ENCODE measurements around the gene OOEP. TPM values are rescaled to one million over a fixed set of nuclear protein-coding genes. Genes with fewer than 3 reads are reported as not detected.

Gene OOEP
- total RNA-seq, 1 experiment from 2014 or later = not detected

DNA sequence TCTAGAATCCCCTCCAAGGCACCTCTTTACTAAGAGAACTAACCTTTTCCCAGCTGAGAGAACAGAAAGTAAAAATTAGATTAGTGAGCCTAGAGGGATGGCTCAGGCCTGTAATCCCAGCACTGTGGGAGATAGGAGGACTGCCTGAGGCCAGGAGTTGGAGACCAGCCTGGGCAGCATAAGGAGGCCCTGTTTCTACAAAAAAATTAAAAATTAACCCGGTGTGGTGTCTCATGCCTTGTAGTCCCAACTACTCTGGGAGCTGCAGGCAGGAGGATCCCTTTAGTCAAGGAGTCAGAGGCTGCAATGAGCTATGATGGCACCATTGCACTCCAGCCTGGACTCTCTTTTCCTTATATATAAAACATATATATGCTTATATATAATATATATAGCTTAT lies 5.5 kb upstream of the OOEP start:
- no peaks in the 10 kb centered on the region for H3K9me2 ChIP-seq (ENCODE audit: insufficient read depth)
- no peak overlapping the region for H3K27ac ChIP-seq (ENCODE audit: low read depth, low read length)
- H3K4me2 ChIP-seq (ENCODE audit: low read length) = no peak overlapping the region
- no peaks in the 10 kb centered on the region for H4K20me1 ChIP-seq (ENCODE audit: insufficient read depth)
- H3K4me1 ChIP-seq (ENCODE audit: control insufficient read depth in 1 of 2, insufficient read depth in 2 of 2, low read length in 2 of 2) = no peaks in the 10 kb centered on the region
- no peaks in the 10 kb centered on the region for H3K27me3 ChIP-seq (ENCODE audit: insufficient read depth, low read length)
- no peak overlapping the region for H2AFZ ChIP-seq (ENCODE audit: low read depth, low read length, poor library complexity, severe bottlenecking)
- H3K9me3 ChIP-seq (ENCODE audit: control insufficient read depth in 1 of 2, insufficient read depth in 1 of 2, low read depth in 1 of 2, low read length in 2 of 2) = no peaks in the 10 kb centered on the region
- no peaks in the 10 kb centered on the region for H3K79me2 ChIP-seq (ENCODE audit: insufficient read depth, low read length)
- ChIA-PET CTCF (no interaction called here), RAD21 (ENCODE audit: low non-redundant PET in 1 of 2, low total read pairs in 2 of 2, uncharacterized antibody in 2 of 2, unreplicated experiment in 2 of 2) (no interaction called here), POLR2A (interaction anchor here (1.0 kb wide), 1 partner anchor 9 kb away, joined by 3 read pairs; no protein-coding TSS in a partner anchor)
- no peak overlapping the region for H3K4me3 ChIP-seq (replicated peaks in 1 of 2; ENCODE audit: low read depth in 1 of 2, low read length in 2 of 2)
- no peak overlapping the region for H3K9ac ChIP-seq (ENCODE audit: low read length)
- no peaks in the 10 kb centered on the region for H3K36me3 ChIP-seq (ENCODE audit: control insufficient read depth in 1 of 2, insufficient read depth in 2 of 2, low read length in 2 of 2)
- BruUV-seq (replicated peaks) = no TSS peak
- TF ChIP-seq CBX3 (IDR thresholded peaks at IDR 0.05; ENCODE audit: low read depth) (no peak), ZFX (IDR thresholded peaks at IDR 0.05) (no peak), SIN3A (IDR thresholded peaks at IDR 0.05; ENCODE audit: low read depth) (no peak), REST (IDR thresholded peaks at IDR 0.05; ENCODE audit: low read depth) (no peak), SP1 (IDR thresholded peaks at IDR 0.05; ENCODE audit: low read depth) (no peak), EZH2phosphoT487 (IDR thresholded peaks at IDR 0.05; ENCODE audit: borderline replicate concordance) (no peak), SRF (IDR thresholded peaks at IDR 0.05; ENCODE audit: low read depth) (no peak), JUND (IDR thresholded peaks at IDR 0.05) (no peak), EZH2 (IDR thresholded peaks at IDR 0.05) (no peak), ZNF274 (IDR thresholded peaks at IDR 0.05; ENCODE audit: low read depth, low read length) (no peak), POLR2A (IDR thresholded peaks at IDR 0.05; ENCODE audit: borderline replicate concordance, extremely low read depth, insufficient read depth, insufficient read length) (no peak), MAX (IDR thresholded peaks at IDR 0.05) (no peak), EGR1 (IDR thresholded peaks at IDR 0.05; ENCODE audit: low read depth) (no peak), FOSL1 (IDR thresholded peaks at IDR 0.05; ENCODE audit: low read depth) (no peak), CEBPB (IDR thresholded peaks at IDR 0.05; ENCODE audit: low read depth) (no peak), TCF7L2 (IDR thresholded peaks at IDR 0.05; ENCODE audit: borderline replicate concordance, extremely low read depth, insufficient read depth, insufficient read length) (no peak), RAD21 (IDR thresholded peaks at IDR 0.05; ENCODE audit: low read depth) (no peak)
- TF ChIP-seq, protein P1, sequence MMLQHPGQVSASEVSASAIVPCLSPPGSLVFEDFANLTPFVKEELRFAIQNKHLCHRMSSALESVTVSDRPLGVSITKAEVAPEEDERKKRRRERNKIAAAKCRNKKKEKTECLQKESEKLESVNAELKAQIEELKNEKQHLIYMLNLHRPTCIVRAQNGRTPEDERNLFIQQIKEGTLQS (IDR thresholded peaks at IDR 0.05) = no peak
- ATAC-seq (no peak), DNase-seq (ENCODE audit: low read depth, low spot score) (no peak)
- intact Hi-C loops (cut with micrococcal nuclease) = no loop called here
